Activated CD4-positive, alpha-beta T cell treated with anti-CD3 and anti-CD28 coated beads for 4 hours (primary cell): ENCODE results near the gene TBC1D14.
"Not testable (repeated sequence)": the region's sequence is repeated elsewhere in the genome, so short reads cannot be mapped to it uniquely, and the experiment has no call there.

Experiments
- DNase-seq, 2 donors: peaks; one replicate each; pipeline ENCODE4 v3.0.0-alpha.2; 2020

The TBC1D14 gene

DNA sequence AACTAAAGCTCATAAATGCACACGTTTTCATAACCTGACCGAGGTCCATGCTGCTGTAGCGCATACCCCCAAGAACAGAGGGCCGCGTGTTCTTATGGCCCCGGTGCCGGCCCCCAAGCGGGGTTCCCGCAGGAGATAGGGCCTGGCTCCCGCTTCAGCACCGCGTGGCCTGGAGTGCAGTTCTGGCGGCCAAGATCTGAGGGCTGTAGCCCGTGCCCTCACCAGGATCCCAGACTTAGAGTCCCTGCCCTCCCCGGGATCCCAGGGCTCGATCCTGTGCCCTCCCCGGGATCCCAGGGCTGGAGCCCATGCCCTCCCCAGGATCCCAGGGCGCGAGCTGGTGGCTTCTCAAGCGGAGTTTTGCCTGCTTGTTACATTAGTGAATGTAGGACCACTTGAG, 159.3 kb downstream of the TBC1D14 start:
- no peak for DNase-seq

DNA sequence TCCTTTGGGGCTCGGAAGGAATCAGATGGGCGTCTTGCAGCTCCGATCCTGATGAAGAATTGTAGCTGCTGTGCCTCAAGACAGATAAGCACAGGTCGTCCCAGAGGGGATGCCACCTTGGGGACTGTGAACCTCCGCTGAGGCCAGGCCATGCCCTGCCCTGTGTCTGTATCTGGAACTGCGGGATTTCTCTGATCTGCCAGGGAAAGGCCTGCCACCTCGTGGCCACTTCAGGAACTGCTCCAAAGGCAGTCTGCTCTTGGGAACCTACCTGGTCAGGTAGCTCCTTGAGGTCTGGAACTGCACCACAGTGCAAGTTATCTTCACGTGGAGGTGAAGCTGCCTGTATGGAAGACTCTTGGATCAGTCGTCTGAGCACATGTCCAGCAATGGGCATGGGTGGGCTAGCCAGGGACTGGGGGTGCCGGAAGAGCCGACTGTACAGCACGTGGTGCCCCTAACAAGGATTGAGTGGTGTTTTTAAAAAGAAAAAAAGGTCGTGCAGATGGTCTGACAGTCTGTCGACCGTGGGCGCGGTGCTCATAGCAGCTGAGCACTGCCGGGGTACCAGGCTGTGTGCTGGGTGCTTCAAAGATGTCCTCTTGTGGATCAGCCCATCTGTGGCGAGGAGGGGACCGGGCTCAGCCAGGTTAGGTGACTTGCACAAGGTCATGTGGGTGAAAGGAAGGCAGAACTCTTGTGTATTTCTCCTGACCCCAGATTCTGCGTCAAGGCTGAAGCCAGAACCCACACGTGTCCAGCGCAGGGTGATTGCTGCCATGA, 161.3 kb downstream of the TBC1D14 start:
- peak; percentile 77 to 90 for DNase-seq

DNA sequence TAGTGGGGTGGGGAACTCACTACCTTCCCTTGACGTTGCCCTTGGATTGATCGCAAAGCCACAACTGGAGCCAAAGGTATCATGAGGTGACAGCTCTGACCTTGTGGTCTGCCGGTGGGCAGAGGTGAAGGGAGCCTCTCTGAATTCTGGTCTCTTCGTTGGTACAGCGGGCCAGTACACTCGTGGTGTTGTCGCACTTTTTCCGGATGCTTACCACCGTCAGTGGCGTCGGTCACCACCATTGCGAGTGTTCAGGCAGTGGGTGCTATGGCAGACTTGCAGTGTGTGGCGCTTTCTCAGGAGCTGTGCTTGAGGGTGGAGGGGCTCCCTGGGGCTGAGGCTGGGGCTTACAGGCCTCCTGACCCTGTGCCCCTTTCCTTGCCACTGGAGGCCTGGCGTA, 163.4 kb downstream of the TBC1D14 start:
- DNase-seq, result no peak

DNA sequence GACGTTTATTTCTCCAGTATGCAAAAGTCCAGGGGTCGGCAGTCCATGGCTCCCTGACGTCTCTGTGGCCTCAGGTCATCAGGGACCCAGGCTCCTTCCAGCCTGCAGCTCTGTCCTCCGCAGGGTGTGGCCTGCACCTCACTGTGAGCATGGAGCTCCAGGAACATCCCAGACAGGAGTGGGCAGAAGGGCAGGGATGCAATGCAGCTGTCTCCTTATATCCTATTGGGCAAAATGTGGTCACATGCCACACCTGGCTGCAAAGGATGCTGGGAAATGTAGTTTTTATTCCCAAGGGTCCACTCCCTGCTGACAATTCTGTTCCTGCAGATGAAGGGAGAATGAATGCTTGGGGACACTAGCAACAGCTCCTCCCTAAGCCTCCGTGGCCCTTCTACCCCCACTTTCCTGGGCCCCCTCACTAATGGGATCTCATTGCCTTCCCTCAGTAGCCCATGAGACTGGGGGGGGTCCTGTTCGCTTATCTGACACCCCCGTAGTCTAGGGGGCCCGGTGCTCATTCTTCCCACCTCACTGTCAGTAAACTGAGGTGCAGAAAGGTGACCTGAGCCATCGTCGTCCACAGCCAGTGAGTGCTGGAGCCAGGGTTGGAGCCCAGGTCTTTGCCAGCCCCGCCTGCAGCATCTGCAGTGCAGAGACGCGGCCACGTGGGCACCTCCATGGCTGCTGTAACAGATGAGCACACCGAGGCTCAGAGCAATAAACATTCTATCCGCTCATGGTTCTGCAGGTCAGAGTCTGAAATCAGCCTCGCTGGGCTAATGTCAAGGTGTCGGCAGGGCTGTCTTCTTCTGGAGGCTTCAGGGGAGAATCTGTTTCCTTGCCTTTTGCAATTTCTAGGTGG, 164.1 kb downstream of the TBC1D14 start:
- DNase-seq, result no peak

DNA sequence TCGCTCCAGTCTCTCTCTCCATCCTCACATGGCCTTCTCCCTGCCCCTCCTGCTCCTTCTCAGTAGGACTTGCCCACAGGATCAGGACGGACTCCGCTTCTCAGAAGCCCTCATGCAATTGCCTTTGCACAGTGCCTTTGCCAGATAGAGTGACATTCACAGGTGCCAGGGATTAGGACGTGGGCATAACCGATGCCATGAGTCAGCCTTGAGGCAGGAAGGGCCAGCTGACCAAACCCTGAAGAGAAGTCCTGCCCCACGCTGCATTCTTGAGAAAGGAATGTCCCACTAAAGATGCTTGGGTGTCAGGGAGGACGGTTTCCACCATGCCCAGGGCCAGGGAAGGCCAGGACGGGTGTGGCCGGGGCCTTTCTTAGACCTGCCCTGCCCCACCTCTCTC, 164.8 kb downstream of the TBC1D14 start:
- DNase-seq, result no peak

DNA sequence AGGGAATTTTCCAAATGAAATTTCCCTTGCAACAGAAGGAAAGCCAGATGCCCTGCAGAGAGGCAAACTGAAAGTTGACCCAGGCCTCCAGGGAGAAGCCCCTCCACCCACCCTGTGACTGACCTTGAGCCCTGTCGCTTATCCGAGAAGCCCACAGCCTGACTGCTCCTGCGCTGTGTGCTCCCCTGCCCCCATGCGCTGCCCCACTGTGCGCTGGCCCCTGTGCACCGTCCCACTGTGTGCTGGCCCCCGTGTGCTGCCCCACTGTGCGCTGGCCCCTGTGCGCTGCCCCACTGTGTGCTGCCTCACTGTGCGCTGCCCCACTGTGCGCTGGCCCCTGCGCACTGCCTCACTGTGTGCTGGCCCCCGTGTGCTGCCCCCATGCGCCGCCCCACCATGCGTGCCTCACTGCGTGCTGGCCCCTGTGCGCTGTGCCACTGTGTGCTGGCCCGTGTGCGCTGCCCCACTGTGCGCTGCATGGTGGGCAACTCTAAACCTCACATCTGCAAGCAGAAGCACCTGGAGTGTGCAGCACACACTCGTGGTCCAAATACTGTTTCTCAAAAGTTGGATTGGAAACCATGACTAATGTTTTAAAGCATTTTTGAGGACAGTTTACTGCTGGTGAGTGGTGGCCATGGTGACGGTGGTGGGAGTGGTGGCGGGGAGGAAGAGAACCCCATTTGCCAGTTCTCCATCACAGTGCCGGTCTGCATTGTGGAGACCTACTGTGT, 166.5 kb downstream of the TBC1D14 start:
- no peak for DNase-seq

DNA sequence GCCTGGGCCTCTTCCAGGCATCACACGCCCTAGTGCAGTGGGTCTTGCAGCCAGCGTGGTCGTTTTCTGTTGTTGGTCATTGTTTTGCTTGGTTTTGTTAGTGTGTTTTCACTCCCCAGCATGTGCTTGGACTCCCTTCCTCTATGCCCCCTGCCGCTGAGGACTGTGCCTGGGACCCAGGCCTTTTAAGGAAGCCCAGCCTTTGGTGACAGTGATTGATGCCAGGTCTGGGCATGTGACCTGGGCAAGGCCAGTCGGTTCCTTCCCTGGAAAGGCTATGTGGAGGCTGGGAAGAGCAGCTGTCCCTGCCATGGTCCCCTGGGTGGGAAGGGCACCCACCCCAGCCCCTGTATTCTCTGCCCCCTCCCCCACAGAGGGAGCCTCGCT, 167.1 kb downstream of the TBC1D14 start:
- no peak for DNase-seq

DNA sequence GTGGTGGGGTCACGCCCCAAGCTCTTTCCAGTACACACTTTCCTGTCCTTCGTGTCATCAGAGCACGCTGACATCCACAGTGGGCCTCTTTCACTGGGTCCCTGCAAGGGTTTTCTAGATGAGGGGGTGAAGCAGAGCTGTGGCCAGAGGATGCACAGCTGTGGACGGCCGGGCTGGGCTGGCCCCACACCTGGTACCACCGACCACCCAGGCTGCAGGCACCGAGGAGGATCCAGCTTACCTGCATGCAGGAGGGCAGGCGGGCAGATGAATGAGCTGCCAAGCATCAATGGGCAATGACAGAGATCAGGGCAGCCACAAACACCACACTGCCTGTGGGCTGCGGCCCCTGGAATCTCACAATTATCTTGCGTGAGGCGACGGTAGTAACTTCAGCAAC, 167.7 kb downstream of the TBC1D14 start:
- no peak for DNase-seq

DNA sequence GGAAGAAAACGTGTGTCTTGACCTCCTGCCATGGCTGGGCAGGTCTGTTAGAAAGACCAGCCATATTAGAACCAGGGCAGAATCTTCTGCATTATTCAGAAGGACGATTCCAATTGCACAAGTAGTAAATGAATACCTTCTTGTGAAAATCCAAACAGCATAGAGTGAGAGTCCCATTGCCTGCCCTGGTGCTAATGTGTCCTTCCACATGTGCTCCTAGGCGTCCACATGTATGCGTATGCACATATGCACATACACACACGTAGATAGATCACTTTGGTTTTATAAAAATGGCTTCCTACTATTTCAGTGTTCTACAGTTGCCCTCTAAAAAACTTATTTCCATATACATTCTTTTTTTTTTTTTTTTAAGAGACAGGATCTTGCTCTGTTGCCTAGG, 168.4 kb downstream of the TBC1D14 start:
- DNase-seq, result no peak

DNA sequence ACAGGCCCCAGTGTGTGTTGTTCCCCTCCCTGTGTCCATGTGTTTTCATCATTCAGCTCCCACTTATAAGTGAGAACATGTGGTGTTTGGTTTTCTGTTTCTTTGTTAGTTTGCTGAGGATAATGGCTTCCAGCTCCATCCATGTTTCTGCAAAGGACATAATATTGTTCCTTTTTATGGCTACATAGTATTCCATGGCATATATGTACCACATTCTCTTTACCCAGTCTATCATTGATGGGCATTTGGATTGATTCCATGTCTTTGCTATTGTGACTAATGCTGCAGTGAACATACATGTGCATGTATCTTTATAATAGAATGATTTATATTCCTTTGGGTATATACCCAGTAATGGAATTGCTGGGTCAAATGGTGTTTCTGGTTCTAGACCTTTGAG, 169.9 kb downstream of the TBC1D14 start:
- DNase-seq, result not testable (repeated sequence)

DNA sequence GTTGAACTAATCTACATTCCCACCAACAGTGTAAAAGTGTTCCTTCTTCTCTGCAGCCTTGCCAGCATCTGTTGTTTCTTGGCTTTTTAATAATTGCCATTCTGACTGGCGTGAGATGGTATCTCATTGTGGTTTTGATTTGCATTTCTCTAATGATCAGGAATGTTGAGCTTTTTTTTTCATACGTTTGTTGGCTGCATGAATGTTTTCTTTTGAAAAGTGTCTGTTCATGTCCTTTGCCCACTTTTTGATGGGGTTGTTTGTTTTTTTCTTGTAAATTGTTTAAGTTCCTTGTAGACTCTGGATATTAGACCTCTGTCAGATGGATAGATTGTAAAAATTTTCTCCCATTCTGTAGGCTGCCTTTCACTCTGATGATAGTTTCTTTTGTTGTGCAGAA, 170.3 kb downstream of the TBC1D14 start:
- DNase-seq, result not testable (repeated sequence)
